OCI-LY7 (cell line): ENCODE results near the gene MKNK1. TPM values are rescaled to one million over a fixed set of nuclear protein-coding genes. Genes with fewer than 3 reads are reported as not detected.

Experiments used
- BruUV-seq: library from RNA; stranded (reverse); fragments of 400-500 nt; replicated peaks from 2 replicates; lab custom pipeline; 2021; lab: Mats Ljungman, UMichigan
- CTCF ChIA-PET: fragments of 300-600 bp; sonication (Branson Sonifier 250); formaldehyde crosslinking; loops from one replicate; lab custom pipeline; 2022; ENCODE audit warnings: antibody characterized with exemption; ENCODE audit not compliant: unreplicated experiment; lab: Charles Lee
- POLR2A ChIA-PET: fragments of 300-600 bp; sonication (Branson Sonifier 250); formaldehyde crosslinking; loops from one replicate; lab custom pipeline; 2022; ENCODE audit warnings: antibody characterized with exemption; lab: Charles Lee
- DNase-seq: peaks from one replicate; pipeline ENCODE4 v3.0.0-alpha.2; 2015; ENCODE audit warnings: low spot score
- H2AFZ ChIP-seq: fragments of 200-600 bp; sonication (generic), shearing (Covaris generic); 2 replicates; pipeline ENCODE4 v1.6.1; 2014; ENCODE audit warnings: mild to moderate bottlenecking, antibody characterized with exemption, low read length, moderate library complexity
- H3K27ac ChIP-seq: fragments of 200-600 bp; sonication (generic); 2 replicates; pipeline ENCODE4 v1.5.1; 2014; ENCODE audit warnings: mixed run types, low read depth, mild to moderate bottlenecking, moderate library complexity, low read length, inconsistent platforms; ENCODE audit not compliant: poor library complexity, severe bottlenecking
- H3K36me3 ChIP-seq: fragments of 200-600 bp; sonication (generic); 2 replicates; pipeline ENCODE4 v1.6.1; 2014; ENCODE audit warnings: mild to moderate bottlenecking, antibody characterized with exemption, low read length, moderate library complexity, mixed read lengths; ENCODE audit not compliant: insufficient read depth
- H3K4me1 ChIP-seq: fragments of 200-600 bp; sonication (generic); 2 replicates; pipeline ENCODE4 v1.5.1; 2014; ENCODE audit warnings: mild to moderate bottlenecking, low read length; ENCODE audit not compliant: insufficient read depth, poor library complexity, severe bottlenecking
- H3K4me2 ChIP-seq: fragments of 200-600 bp; sonication (generic); 2 replicates; pipeline ENCODE4 v1.6.1; 2014; ENCODE audit warnings: mild to moderate bottlenecking, low read length
- H3K4me3 ChIP-seq: fragments of 200-600 bp; sonication (generic); 2 replicates; pipeline ENCODE4 v1.5.1; 2014; ENCODE audit warnings: mild to moderate bottlenecking, low read depth, low read length; ENCODE audit not compliant: poor library complexity, severe bottlenecking
- H3K79me2 ChIP-seq: fragments of 200-600 bp; sonication (generic); 2 replicates; pipeline ENCODE4 v1.6.1; 2016; ENCODE audit warnings: low read depth, mild to moderate bottlenecking, low read length, moderate library complexity, mixed read lengths; ENCODE audit not compliant: insufficient read depth
- H3K9me2 ChIP-seq: fragments of 200-600 bp; sonication (generic); 2 replicates; pipeline ENCODE4 v1.6.1; 2016; ENCODE audit warnings: mild to moderate bottlenecking, low read length, mixed read lengths; ENCODE audit not compliant: insufficient read depth
- H3K9me3 ChIP-seq: fragments of 200-600 bp; sonication (generic); 2 replicates; pipeline ENCODE4 v1.6.1; 2014; ENCODE audit warnings: mild to moderate bottlenecking, mixed run types, low read length, mixed read lengths
- H4K20me1 ChIP-seq: fragments of 200-600 bp; sonication (generic); 2 replicates; pipeline ENCODE4 v1.6.1; 2014; ENCODE audit warnings: mild to moderate bottlenecking, antibody characterized with exemption, low read length, moderate library complexity, mixed read lengths; ENCODE audit not compliant: insufficient read depth
- CTCF ChIP-seq: fragments of 200-600 bp; sonication (generic); conservative IDR thresholded peaks from 2 replicates; pipeline ENCODE4 v1.5.1; 2014; ENCODE audit warnings: mild to moderate bottlenecking, antibody characterized with exemption, low read length, moderate library complexity, mixed read lengths
- EZH2phosphoT487 ChIP-seq: fragments of 200-600 bp; sonication (generic); IDR thresholded peaks from 2 replicates; pipeline ENCODE4 v1.6.1; 2018; ENCODE audit warnings: low read depth, borderline replicate concordance, mild to moderate bottlenecking, mixed run types, antibody characterized with exemption, low read length, moderate library complexity, mixed read lengths
- intact Hi-C: fragments of 100-400 bp; cut with micrococcal nuclease; formaldehyde crosslinking; loops from one replicate; pipeline ENCODE4 v1.10.0; 2022; ENCODE audit not compliant: unreplicated experiment
- total RNA-seq, 2 experiments: library from RNA; depleted of rRNA in 1 of 2; stranded (reverse); fragments of >200 nt in 1 of 2; shearing (Covaris generic) in 1 of 2; gene quantifications; 2 replicates each; pipeline ENCODE4 v1.2.3, GENCODE V29; 2014 to 2022

Gene MKNK1
- total RNA-seq, 2 experiments from 2014 or later = 11.5 to 24.0 TPM

DNA sequence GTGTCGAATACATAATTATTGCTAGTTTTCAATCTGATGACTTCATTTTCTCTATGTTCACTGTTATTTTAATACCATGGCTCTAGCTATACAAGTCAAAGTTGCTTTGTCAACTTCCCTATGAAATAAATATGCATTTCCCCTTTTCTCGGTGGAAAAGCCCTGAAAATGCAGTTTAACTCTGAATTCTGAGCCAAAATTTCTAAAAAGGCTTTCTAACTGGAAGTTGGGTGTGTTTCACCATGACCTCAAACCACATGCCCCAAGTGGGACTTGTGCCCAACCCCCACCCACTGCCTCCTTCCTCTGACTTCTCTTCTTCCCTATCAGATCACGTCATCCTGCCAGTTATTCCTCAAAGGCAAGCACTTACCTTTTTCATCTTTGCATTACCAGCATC is 8.9 kb downstream of the MKNK1 start:
- ChIA-PET POLR2A (no interaction called here), CTCF (no interaction called here)
- no TSS peak for BruUV-seq
- Histone ChIP-seq H3K9me2 (no peaks in the 10 kb centered on the region), H2AFZ (no peak overlapping the region), H3K4me1 (no peaks in the 10 kb centered on the region), H3K4me3 (no peak overlapping the region), H3K36me3 (peaks cover 12% of the 10 kb centered on the region; the same call in 1 of the 2 replicates), H3K79me2 (no peaks in the 10 kb centered on the region), H4K20me1 (no peaks in the 10 kb centered on the region), H3K4me2 (no peak overlapping the region), H3K27ac (no peak overlapping the region), H3K9me3 (no peaks in the 10 kb centered on the region)
- TF ChIP-seq CTCF (no peak), EZH2phosphoT487 (no peak)
- intact Hi-C loops = no loop called here
- DNase-seq = no peak

GRCh38 chr1:46594063-46594462 is 10.0 kb downstream of the MKNK1 start:
- intact Hi-C loops = no loop called here
- Histone ChIP-seq H3K4me3 (no peak overlapping the region), H3K79me2 (no peaks in the 10 kb centered on the region), H3K9me3 (no peaks in the 10 kb centered on the region), H3K36me3 (peaks cover 12% of the 10 kb centered on the region; the same call in 1 of the 2 replicates), H3K9me2 (no peaks in the 10 kb centered on the region), H3K4me1 (no peaks in the 10 kb centered on the region), H3K4me2 (no peak overlapping the region), H4K20me1 (no peaks in the 10 kb centered on the region), H2AFZ (no peak overlapping the region), H3K27ac (no peak overlapping the region)
- TF ChIP-seq EZH2phosphoT487 = no peak
- no peak for TF ChIP-seq CTCF
- POLR2A ChIA-PET = no interaction called here
- no peak for DNase-seq
- CTCF ChIA-PET = no interaction called here
- BruUV-seq = no TSS peak

DNA sequence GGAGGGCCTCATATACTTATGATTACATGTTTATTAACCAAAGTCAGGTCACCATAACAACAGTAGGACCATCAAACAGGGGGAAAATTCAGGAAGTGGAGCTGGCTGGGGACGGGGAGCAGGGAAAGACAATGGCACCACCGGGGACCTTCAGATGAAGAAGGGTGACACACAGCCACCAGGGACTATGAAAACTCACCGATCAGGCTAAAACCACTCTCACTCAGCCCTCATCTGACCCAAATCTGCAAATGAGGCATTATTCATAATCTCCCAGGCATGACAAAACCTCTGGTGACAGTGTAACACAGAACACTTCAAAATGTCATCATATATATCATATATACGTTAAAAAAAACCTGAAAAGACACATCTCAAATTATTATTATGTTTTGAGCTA is 11.2 kb downstream of the MKNK1 start:
- Histone ChIP-seq H3K4me3 (no peak overlapping the region), H3K4me1 (no peaks in the 10 kb centered on the region), H3K36me3 (peaks cover 12% of the 10 kb centered on the region; the same call in 1 of the 2 replicates), H3K9me3 (no peaks in the 10 kb centered on the region), H3K79me2 (no peaks in the 10 kb centered on the region), H4K20me1 (no peaks in the 10 kb centered on the region), H2AFZ (no peak overlapping the region), H3K9me2 (no peaks in the 10 kb centered on the region), H3K27ac (no peak overlapping the region), H3K4me2 (no peak overlapping the region)
- ChIA-PET POLR2A (no interaction called here), CTCF (no interaction called here)
- intact Hi-C loops = no loop called here
- BruUV-seq = no TSS peak
- DNase-seq = no peak
- no peak for TF ChIP-seq CTCF
